Measurements from ENCODE around the gene MBNL1.

GRCh38 chr3:152264378-152264777 is 4.4 kb upstream of the MBNL1 start:
- TF ChIP-seq CTCF (IDR thresholded peaks at IDR 0.05) (no peak), POLR2A (IDR thresholded peaks at IDR 0.05) (no peak)
